Astrocyte of the cerebellum (primary cell): ENCODE measurements around the gene ZNF697.

Experiments
- DNase-seq: peaks from one replicate; pipeline ENCODE4 v3.0.0-alpha.2; 2011; ENCODE audit warnings: low read depth
- H3K4me3 ChIP-seq: 2 replicates; pipeline ENCODE4 v1.5.1; 2011; ENCODE audit warnings: mild to moderate bottlenecking, low read depth, low read length, moderate library complexity
- in situ Hi-C: cut with HindIII; loops from 2 replicates; pipeline ENCODE4 v1.10.0; 2017; ENCODE audit warnings: low sequenced_read_pairs
- TF ChIP-seq, protein P1 (sequence below): IDR thresholded peaks from 2 replicates; pipeline ENCODE4 v1.5.1; 2012; ENCODE audit warnings: low read length, low read depth, moderate library complexity, mild to moderate bottlenecking; ENCODE audit errors: missing control alignments

ZNF697 gene

DNA sequence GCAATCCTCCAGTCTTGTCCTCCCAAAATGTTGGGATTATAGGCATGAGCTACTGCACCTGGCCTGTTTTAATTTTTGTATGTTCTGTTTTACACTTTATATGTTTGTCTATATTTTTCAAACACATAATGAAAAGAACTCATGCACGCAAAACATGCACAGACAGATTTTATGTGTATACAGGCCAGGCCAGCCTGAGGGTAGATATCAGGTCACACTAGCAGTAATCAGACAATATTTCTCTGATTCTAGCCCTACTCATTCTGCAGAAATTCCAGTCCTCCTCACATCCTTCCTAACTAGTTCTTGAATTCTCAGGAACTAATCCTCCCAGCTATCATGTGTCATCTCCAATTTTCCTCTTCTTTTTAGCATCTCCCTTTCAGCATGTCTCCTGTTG is 35.8 kb upstream of the ZNF697 start:
- DNase-seq, result no peak
- TF ChIP-seq, protein P1, sequence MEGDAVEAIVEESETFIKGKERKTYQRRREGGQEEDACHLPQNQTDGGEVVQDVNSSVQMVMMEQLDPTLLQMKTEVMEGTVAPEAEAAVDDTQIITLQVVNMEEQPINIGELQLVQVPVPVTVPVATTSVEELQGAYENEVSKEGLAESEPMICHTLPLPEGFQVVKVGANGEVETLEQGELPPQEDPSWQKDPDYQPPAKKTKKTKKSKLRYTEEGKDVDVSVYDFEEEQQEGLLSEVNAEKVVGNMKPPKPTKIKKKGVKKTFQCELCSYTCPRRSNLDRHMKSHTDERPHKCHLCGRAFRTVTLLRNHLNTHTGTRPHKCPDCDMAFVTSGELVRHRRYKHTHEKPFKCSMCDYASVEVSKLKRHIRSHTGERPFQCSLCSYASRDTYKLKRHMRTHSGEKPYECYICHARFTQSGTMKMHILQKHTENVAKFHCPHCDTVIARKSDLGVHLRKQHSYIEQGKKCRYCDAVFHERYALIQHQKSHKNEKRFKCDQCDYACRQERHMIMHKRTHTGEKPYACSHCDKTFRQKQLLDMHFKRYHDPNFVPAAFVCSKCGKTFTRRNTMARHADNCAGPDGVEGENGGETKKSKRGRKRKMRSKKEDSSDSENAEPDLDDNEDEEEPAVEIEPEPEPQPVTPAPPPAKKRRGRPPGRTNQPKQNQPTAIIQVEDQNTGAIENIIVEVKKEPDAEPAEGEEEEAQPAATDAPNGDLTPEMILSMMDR, result no peak
- H3K4me3 ChIP-seq, result no peak overlapping the region
- in situ Hi-C loops, result no loop called here

DNA sequence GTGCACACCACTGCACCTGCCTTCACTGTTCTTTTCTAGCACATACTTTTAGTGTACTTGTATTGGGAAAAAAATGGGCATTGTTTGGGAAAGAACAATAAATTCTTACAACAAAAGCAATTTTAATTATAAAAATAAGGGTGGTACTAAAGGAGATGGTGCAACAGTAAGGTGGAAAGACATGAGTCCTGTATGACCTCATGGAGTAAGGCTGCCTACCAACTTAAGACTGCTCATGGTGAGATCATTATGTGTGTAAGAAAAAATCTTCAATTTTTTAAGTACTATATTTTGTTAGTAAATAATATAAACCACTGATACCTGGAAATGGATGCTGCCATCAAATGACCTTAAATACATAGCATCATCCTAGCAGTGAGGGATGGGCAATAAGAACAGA is 34.1 kb upstream of the ZNF697 start:
- TF ChIP-seq, protein P1, result no peak
- H3K4me3 ChIP-seq, result no peak overlapping the region
- DNase-seq, result no peak
- in situ Hi-C loops, result no loop called here

DNA sequence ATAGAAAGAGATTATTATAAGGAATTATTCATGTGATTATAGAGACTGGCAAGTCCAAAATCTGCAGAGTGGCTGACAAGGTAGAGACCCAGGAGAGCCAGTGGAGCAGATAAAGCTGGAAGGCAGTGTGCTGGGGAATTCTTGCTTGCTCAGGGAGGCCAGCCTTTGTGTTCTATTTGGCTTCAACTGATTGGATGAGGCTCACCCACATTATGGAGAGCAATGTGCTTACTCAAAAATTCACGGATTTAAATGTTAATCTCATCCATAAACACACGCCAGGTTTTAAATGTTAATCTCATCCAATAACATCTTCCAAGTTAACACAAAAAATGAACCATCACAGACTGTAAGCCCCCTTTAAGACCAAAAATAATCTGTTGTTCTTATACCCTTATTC is 33.5 kb upstream of the ZNF697 start:
- in situ Hi-C loops, result no loop called here
- no peak overlapping the region for H3K4me3 ChIP-seq
- TF ChIP-seq, protein P1, result no peak
- DNase-seq, result no peak

DNA sequence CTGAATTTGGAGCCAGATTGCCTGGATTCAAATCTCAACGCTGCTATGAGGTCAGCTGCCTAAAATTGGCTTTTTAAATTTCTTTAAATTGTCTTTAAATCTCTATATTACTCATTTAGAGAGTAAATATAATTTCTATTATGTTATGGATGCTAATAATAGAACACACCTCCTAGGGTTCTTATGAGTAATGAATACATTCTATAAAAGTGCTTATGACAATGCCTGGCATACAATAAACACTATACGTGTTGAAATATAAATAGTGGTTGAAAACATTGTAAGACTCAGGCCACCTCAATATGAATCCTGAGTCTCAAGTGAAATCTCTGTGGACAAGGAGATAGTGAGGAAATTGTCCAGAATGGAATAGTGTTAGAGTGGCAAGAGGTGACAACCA is 32.7 kb upstream of the ZNF697 start:
- no peak for DNase-seq
- TF ChIP-seq, protein P1, result no peak
- in situ Hi-C loops, result no loop called here
- H3K4me3 ChIP-seq, result no peak overlapping the region

DNA sequence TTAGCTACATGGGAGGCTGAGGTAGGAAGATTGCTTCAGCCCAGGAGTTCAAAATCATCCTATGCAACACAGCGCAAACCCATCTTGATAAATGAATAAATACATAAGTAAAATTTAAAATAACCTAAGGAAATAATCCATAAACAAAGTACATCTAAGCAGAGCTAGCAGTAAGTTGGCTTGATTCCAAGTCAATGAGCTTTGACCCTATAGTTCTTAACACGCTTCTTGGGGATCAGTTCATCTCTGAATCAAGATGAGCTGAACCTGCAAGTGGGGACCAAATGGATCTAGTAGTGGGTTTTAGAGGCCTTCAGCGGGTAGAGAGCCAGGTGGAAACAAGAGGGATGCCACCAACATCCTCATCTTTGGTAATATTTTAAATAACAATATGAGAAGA is 32.1 kb upstream of the ZNF697 start:
- DNase-seq, result no peak
- TF ChIP-seq, protein P1, result no peak
- in situ Hi-C loops, result no loop called here
- no peak overlapping the region for H3K4me3 ChIP-seq

DNA sequence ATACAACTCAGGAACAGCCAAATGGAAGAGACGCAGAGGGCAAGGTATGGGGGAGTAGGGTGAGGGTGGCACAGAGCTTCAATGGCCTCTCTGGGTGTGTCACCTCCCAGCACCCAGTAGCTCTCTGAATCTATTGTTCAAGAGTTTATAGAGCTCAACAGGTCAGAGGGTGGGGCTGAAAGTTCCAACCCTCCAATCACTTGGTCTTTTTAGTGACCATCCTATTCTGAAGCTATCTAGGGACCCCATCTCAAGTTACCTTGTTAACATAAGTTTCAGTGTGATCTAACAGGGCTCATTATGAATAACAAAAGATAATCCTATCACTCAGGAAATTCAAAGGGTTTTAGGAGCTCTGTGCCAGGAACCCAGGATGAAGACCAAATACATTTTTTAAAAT is 31.2 kb upstream of the ZNF697 start:
- in situ Hi-C loops, result no loop called here
- DNase-seq, result no peak
- no peak overlapping the region for H3K4me3 ChIP-seq
- TF ChIP-seq, protein P1, result no peak
